ENCODE data around the gene CCDC197.

CCDC197 gene

GRCh38 chr14:93977790-93978581 is 19.1 kb upstream of the CCDC197 start:
- DNase-seq (ENCODE audit: low read depth, low spot score), result no peak

- no peak for DNase-seq (ENCODE audit: low read depth, low spot score)
Measured at GRCh38 chr14:93978735-93979134, 18.4 kb upstream of the CCDC197 start.

- DNase-seq (ENCODE audit: low read depth, low spot score), result peak; percentile 68
Measured at GRCh38 chr14:93980456-93981201, 16.5 kb upstream of the CCDC197 start.

GRCh38 chr14:93981316-93982229 is 15.5 kb upstream of the CCDC197 start:
- no peak for DNase-seq (ENCODE audit: low read depth, low spot score)

- no peak for DNase-seq (ENCODE audit: low read depth, low spot score)
Measured at GRCh38 chr14:93982230-93983007, 14.7 kb upstream of the CCDC197 start.

- DNase-seq (ENCODE audit: low read depth, low spot score), result peak; percentile 35
Measured at GRCh38 chr14:93984070-93984469, 13.0 kb upstream of the CCDC197 start.

GRCh38 chr14:93984987-93985410 is 12.1 kb upstream of the CCDC197 start:
- DNase-seq (ENCODE audit: low read depth, low spot score), result peak; percentile 88

GRCh38 chr14:93986955-93987354 is 10.1 kb upstream of the CCDC197 start:
- DNase-seq (ENCODE audit: low read depth, low spot score), result no peak

GRCh38 chr14:93987376-93987775 is 9.7 kb upstream of the CCDC197 start:
- no peak for DNase-seq (ENCODE audit: low read depth, low spot score)

- DNase-seq (ENCODE audit: low read depth, low spot score), result no peak
Measured at GRCh38 chr14:93987815-93988476, 9.2 kb upstream of the CCDC197 start.

- DNase-seq (ENCODE audit: low read depth, low spot score), result no peak
Measured at GRCh38 chr14:93989939-93990338, 7.2 kb upstream of the CCDC197 start.

GRCh38 chr14:93991212-93991611 is 5.9 kb upstream of the CCDC197 start:
- DNase-seq (ENCODE audit: low read depth, low spot score), result no peak

GRCh38 chr14:93991649-93992048 is 5.5 kb upstream of the CCDC197 start:
- DNase-seq (ENCODE audit: low read depth, low spot score), result no peak

- no peak for DNase-seq (ENCODE audit: low read depth, low spot score)
Measured at GRCh38 chr14:93993382-93993781, 3.7 kb upstream of the CCDC197 start.

GRCh38 chr14:93994919-93995682 is 2.0 kb upstream of the CCDC197 start:
- DNase-seq (ENCODE audit: low read depth, low spot score), result peak; percentile 89

GRCh38 chr14:93996130-93996695 is 888 bp upstream of the CCDC197 start:
- no peak for DNase-seq (ENCODE audit: low read depth, low spot score)

GRCh38 chr14:93997916-93998870 is 1.1 kb downstream of the CCDC197 start:
- no peak for DNase-seq (ENCODE audit: low read depth, low spot score)

GRCh38 chr14:93998871-93999403 is 1.8 kb downstream of the CCDC197 start:
- DNase-seq (ENCODE audit: low read depth, low spot score), result no peak
